IMR-90 (cell line): ENCODE measurements around the gene COL27A1. TPM values are rescaled to one million over a fixed set of nuclear protein-coding genes. Genes with fewer than 3 reads are reported as not detected.

Experiments used
- ATAC-seq: fragments of 200-7000 bp; cut with Tn5 transposase; 2 replicates; pipeline ENCODE4 v1.9.1; 2020; ENCODE audit warnings: low read depth, mild to moderate bottlenecking, moderate library complexity
- BruUV-seq: library from RNA; stranded (reverse); fragments of 400-500 nt; replicated peaks from 2 replicates; lab custom pipeline; 2021; lab: Mats Ljungman, UMichigan
- CTCF ChIA-PET: fragments of 300-600 bp; formaldehyde crosslinking; extraction: SDS; loops from one replicate; lab custom pipeline; 2021; ENCODE audit warnings: antibody characterized with exemption; lab: Yijun Ruan, JAX
- POLR2A ChIA-PET: fragments of 300-600 bp; sonication (Branson Sonifier 250); formaldehyde crosslinking; loops from one replicate; lab custom pipeline; 2022; ENCODE audit warnings: antibody characterized with exemption; ENCODE audit not compliant: unreplicated experiment; lab: Charles Lee
- DNase-seq: peaks from one replicate; pipeline ENCODE4 v3.0.0; 2013
- H2AFZ ChIP-seq: replicated peaks from 2 replicates; pipeline ENCODE3; 2013; ENCODE audit warnings: low read length, mild to moderate bottlenecking; ENCODE audit not compliant: poor library complexity
- H2AK5ac ChIP-seq: 2 replicates; pipeline ENCODE4 v1.6.1; 2013; ENCODE audit warnings: low read depth, low read length, inconsistent platforms
- H2AK9ac ChIP-seq: replicated peaks from 2 replicates; pipeline ENCODE3; 2013; ENCODE audit warnings: mild to moderate bottlenecking, low read depth, low read length, moderate library complexity; ENCODE audit not compliant: poor library complexity
- H2BK120ac ChIP-seq: 2 replicates; pipeline ENCODE4 v1.6.1; 2013; ENCODE audit warnings: low read depth, low read length, inconsistent platforms
- H2BK15ac ChIP-seq: 3 replicates; pipeline ENCODE4 v1.6.1; 2013; ENCODE audit warnings: low read depth, low read length, inconsistent platforms
- H2BK20ac ChIP-seq: 2 replicates; pipeline ENCODE4 v1.6.1; 2013; ENCODE audit warnings: low read depth, mild to moderate bottlenecking, inconsistent platforms, low read length, moderate library complexity
- H2BK5ac ChIP-seq: 2 replicates; pipeline ENCODE4 v1.6.1; 2013; ENCODE audit warnings: mild to moderate bottlenecking, low read depth, low read length, inconsistent platforms; ENCODE audit not compliant: poor library complexity, severe bottlenecking
- H3K14ac ChIP-seq: replicated peaks from 2 replicates; pipeline ENCODE4 v1.6.1; 2013; ENCODE audit warnings: low read depth, low read length, inconsistent platforms
- H3K18ac ChIP-seq: 2 replicates; pipeline ENCODE4 v1.6.1; 2013; ENCODE audit warnings: low read depth, low read length, control low read depth
- H3K23ac ChIP-seq: 2 replicates; pipeline ENCODE4 v1.6.1; 2013; ENCODE audit warnings: low read depth, low read length, inconsistent platforms
- H3K27ac ChIP-seq: 2 replicates; pipeline ENCODE4 v1.5.1; 2013; ENCODE audit warnings: mild to moderate bottlenecking, control low read depth, low read length; ENCODE audit not compliant: insufficient read depth
- H3K27me3 ChIP-seq: 2 replicates; pipeline ENCODE4 v1.6.1; 2013; ENCODE audit warnings: low read length; ENCODE audit not compliant: control insufficient read depth, insufficient read depth
- H3K36me3 ChIP-seq: 2 replicates; pipeline ENCODE4 v1.6.1; 2013; ENCODE audit warnings: low read length, mixed read lengths; ENCODE audit not compliant: control insufficient read depth, insufficient read depth
- H3K4ac ChIP-seq: 2 replicates; pipeline ENCODE4 v1.6.1; 2013; ENCODE audit warnings: low read depth, low read length, inconsistent platforms
- H3K4me1 ChIP-seq: 2 replicates; pipeline ENCODE4 v1.6.1; 2013; ENCODE audit warnings: low read length, mixed read lengths; ENCODE audit not compliant: control insufficient read depth, insufficient read depth
- H3K4me2 ChIP-seq: 2 replicates; pipeline ENCODE4 v1.6.1; 2013; ENCODE audit warnings: low read depth, mild to moderate bottlenecking, control low read depth, low read length, moderate library complexity
- H3K4me3 ChIP-seq: 2 replicates; pipeline ENCODE4 v1.5.1; 2013; ENCODE audit warnings: low read depth, mild to moderate bottlenecking, control low read depth, low read length, moderate library complexity; ENCODE audit not compliant: insufficient read depth
- H3K56ac ChIP-seq: 2 replicates; pipeline ENCODE4 v1.6.1; 2013; ENCODE audit warnings: low read length, inconsistent platforms; ENCODE audit not compliant: insufficient read depth; ENCODE audit errors: extremely low read depth
- H3K79me1 ChIP-seq, 2 experiments: 2 replicates each; pipeline ENCODE4 v1.6.1; 2013; ENCODE audit warnings: low read length in 2 of 2, inconsistent platforms in 1 of 2, low read depth in 1 of 2
- H3K9ac ChIP-seq: 2 replicates; pipeline ENCODE4 v1.6.1; 2013; ENCODE audit warnings: low read depth, low read length, control low read depth
- H3K9me1 ChIP-seq: 2 replicates; pipeline ENCODE4 v1.6.1; 2013; ENCODE audit warnings: low read length, inconsistent platforms; ENCODE audit not compliant: insufficient read depth
- H3K9me3 ChIP-seq: 2 replicates; pipeline ENCODE4 v1.6.1; 2013; ENCODE audit warnings: low read length; ENCODE audit not compliant: control insufficient read depth, insufficient read depth
- H4K20me1 ChIP-seq: 2 replicates; pipeline ENCODE4 v1.6.1; 2013; ENCODE audit warnings: low read length, inconsistent platforms; ENCODE audit not compliant: insufficient read depth
- H4K5ac ChIP-seq: 2 replicates; pipeline ENCODE4 v1.6.1; 2013; ENCODE audit warnings: mild to moderate bottlenecking, low read depth, low read length, control low read depth
- H4K8ac ChIP-seq, 2 experiments: 2 replicates each; pipeline ENCODE4 v1.6.1; 2013; ENCODE audit warnings: low read depth in 2 of 2, low read length in 2 of 2, control low read depth in 1 of 2, inconsistent platforms in 1 of 2
- H4K91ac ChIP-seq: 2 replicates; pipeline ENCODE4 v1.6.1; 2013; ENCODE audit warnings: low read depth, low read length, inconsistent platforms; ENCODE audit not compliant: insufficient read depth
- CEBPB ChIP-seq: IDR thresholded peaks from 2 replicates; pipeline ENCODE4 v1.6.1; 2012; ENCODE audit warnings: low read depth, low read length, improper control_type of control experiment
- CHD1 ChIP-seq: IDR thresholded peaks from 2 replicates; pipeline ENCODE4 v1.6.1; 2012; ENCODE audit warnings: low read depth, low read length, improper control_type of control experiment
- FOS ChIP-seq: fragments of 150-350 bp; IDR thresholded peaks from 2 replicates; pipeline ENCODE4 v1.6.1; 2016; ENCODE audit warnings: low read depth, low read length
- MXI1 ChIP-seq: IDR thresholded peaks from 2 replicates; pipeline ENCODE4 v1.6.1; 2012; ENCODE audit warnings: low read depth, mild to moderate bottlenecking, low read length, moderate library complexity, borderline replicate concordance
- NFE2L2 ChIP-seq: fragments of 150-350 bp; IDR thresholded peaks from 2 replicates; pipeline ENCODE4 v1.6.1; 2016; ENCODE audit warnings: low read depth, mild to moderate bottlenecking, low read length
- RCOR1 ChIP-seq: IDR thresholded peaks from 2 replicates; pipeline ENCODE4 v1.6.1; 2012; ENCODE audit warnings: mild to moderate bottlenecking, low read length, improper control_type of control experiment; ENCODE audit not compliant: insufficient replicate concordance
- RFX5 ChIP-seq: IDR thresholded peaks from 2 replicates; pipeline ENCODE4 v1.8.0; 2012; ENCODE audit warnings: low read depth, mild to moderate bottlenecking, low read length, moderate library complexity
- WGBS, 2 experiments: methylation state at CpG; one replicate each; pipeline versions ENCODE4 v1.1.5 to v1.1.7; 2013; ENCODE audit warnings: missing lambda C conversion rate in 2 of 2; ENCODE audit not compliant: insufficient read length in 1 of 2; ENCODE audit errors: extremely low coverage in 2 of 2; 5-methylcytosine and 5-hydroxymethylcytosine counted together
- dilution Hi-C: fragments of 300-500 bp; cut with HindIII; formaldehyde crosslinking; loops from one replicate; pipeline ENCODE4 v1.14.3; 2018; ENCODE audit warnings: low sequenced_read_pairs; ENCODE audit not compliant: unreplicated experiment
- in situ Hi-C: fragments of 300-500 bp; cut with MboI; formaldehyde crosslinking; loops from 3 replicates; pipeline ENCODE4 v1.14.3; 2019; ENCODE audit warnings: low sequenced_read_pairs, inconsistent platforms, mixed read lengths
- intact Hi-C: fragments of 100-400 bp; cut with micrococcal nuclease; formaldehyde crosslinking; loops from 2 replicates; pipeline ENCODE4 v1.10.0; 2022
- polyA plus RNA-seq, 3 experiments: library from polyadenylated mRNA; depleted of rRNA; stranded (reverse); fragments of >200 nt; gene quantifications; 2 replicates each; pipeline ENCODE4 v1.2.3, GENCODE V29; 2012; ENCODE audit warnings: low replicate concordance in 1 of 3
- total RNA-seq: library from RNA; depleted of rRNA; stranded (reverse); fragments of >200 nt; gene quantifications from 2 replicates; pipeline ENCODE4 v1.2.3, GENCODE V29; 2012
- TF ChIP-seq, protein P1 (sequence below): fragments of 150-350 bp; IDR thresholded peaks from 2 replicates; pipeline ENCODE4 v1.6.1; 2016; ENCODE audit warnings: low read depth, mild to moderate bottlenecking, low read length, moderate library complexity, borderline replicate concordance
- TF ChIP-seq, protein P2 (sequence below): conservative IDR thresholded peaks from 2 replicates; pipeline ENCODE4 v1.5.1; 2012; ENCODE audit warnings: mild to moderate bottlenecking, low read depth, low read length, improper control_type of control experiment

Gene COL27A1
- total and polyA plus RNA-seq, 2 of the 4 experiments (the other 2 are of a cell fraction), result 3.2 to 18.3 TPM

DNA sequence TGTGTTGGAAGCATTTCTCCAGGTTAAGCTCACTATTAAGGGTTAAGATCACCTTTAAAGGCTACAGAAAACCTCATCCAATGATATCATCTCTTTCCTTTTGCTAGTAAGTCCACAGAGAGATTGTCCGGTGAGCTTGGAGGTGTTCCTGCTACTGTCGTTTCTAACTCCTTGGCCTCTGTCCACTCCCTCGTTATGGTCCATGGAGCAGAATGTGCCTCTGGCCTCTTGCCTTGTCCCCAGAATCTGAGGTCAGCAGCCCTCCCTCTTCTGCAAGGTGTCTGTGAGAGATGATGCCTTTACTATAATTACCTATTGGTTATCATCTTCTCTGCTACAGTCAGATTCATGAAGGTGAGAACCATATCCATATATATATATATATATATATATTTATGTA is 189.4 kb downstream of the COL27A1 start:
- Histone ChIP-seq H3K4ac (no peak overlapping the region), H2AK5ac (no peak overlapping the region), H2BK20ac (no peak overlapping the region), H3K9me1 (peaks cover 13% of the 10 kb centered on the region), H2BK120ac (no peak overlapping the region), H3K4me1 (peaks cover 11% of the 10 kb centered on the region), H3K9me3 (no peaks in the 10 kb centered on the region), H4K91ac (no peak overlapping the region), H3K9ac (no peak overlapping the region), H4K20me1 (peaks cover 7% of the 10 kb centered on the region; the same call in 1 of the 2 replicates), H3K56ac (no peak overlapping the region), H3K36me3 (peaks cover 67% of the 10 kb centered on the region), H4K8ac (no peak overlapping the region), H3K79me1 (peaks cover 0 to 8% of the 10 kb centered on the region in 2 experiments; a peak in 1 of 4 replicates), H2AK9ac (no peak overlapping the region), H2BK5ac (no peak overlapping the region), H2BK15ac (no peak overlapping the region), H3K27me3 (no peaks in the 10 kb centered on the region), H3K18ac (no peak overlapping the region), H3K14ac (no peak overlapping the region), H3K4me2 (no peak overlapping the region), H3K4me3 (no peak overlapping the region), H3K23ac (no peak overlapping the region), H3K27ac (no peak overlapping the region), H2AFZ (no peak overlapping the region), H4K5ac (no peak overlapping the region)
- no peak for DNase-seq
- no TSS peak for BruUV-seq
- intact Hi-C loops, result no loop called here
- TF ChIP-seq RFX5 (no peak), FOS (no peak), RCOR1 (no peak), NFE2L2 (no peak), CHD1 (no peak), MXI1 (no peak), CEBPB (no peak)
- TF ChIP-seq, protein P1, sequence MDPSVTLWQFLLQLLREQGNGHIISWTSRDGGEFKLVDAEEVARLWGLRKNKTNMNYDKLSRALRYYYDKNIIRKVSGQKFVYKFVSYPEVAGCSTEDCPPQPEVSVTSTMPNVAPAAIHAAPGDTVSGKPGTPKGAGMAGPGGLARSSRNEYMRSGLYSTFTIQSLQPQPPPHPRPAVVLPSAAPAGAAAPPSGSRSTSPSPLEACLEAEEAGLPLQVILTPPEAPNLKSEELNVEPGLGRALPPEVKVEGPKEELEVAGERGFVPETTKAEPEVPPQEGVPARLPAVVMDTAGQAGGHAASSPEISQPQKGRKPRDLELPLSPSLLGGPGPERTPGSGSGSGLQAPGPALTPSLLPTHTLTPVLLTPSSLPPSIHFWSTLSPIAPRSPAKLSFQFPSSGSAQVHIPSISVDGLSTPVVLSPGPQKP, result no peak
- TF ChIP-seq, protein P2, sequence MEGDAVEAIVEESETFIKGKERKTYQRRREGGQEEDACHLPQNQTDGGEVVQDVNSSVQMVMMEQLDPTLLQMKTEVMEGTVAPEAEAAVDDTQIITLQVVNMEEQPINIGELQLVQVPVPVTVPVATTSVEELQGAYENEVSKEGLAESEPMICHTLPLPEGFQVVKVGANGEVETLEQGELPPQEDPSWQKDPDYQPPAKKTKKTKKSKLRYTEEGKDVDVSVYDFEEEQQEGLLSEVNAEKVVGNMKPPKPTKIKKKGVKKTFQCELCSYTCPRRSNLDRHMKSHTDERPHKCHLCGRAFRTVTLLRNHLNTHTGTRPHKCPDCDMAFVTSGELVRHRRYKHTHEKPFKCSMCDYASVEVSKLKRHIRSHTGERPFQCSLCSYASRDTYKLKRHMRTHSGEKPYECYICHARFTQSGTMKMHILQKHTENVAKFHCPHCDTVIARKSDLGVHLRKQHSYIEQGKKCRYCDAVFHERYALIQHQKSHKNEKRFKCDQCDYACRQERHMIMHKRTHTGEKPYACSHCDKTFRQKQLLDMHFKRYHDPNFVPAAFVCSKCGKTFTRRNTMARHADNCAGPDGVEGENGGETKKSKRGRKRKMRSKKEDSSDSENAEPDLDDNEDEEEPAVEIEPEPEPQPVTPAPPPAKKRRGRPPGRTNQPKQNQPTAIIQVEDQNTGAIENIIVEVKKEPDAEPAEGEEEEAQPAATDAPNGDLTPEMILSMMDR, result no peak
- in situ Hi-C loops, result no loop called here
- ATAC-seq, result no peak
- CTCF ChIA-PET, result no interaction called here
- POLR2A ChIA-PET, result no interaction called here
- WGBS, 2 experiments, result 100% methylated on average over 1 of the region's 3 CpGs; no CpG with 5 or more reads in 1 of the 2 experiments
- dilution Hi-C loops, result no loop called here
